Upper lobe of left lung (tissue), 6 donors: ENCODE results near the gene SMDT1. TPM values are rescaled to one million over a fixed set of nuclear protein-coding genes. Genes with fewer than 3 reads are reported as not detected.
"Not testable (repeated sequence)": the region's sequence is repeated elsewhere in the genome, so short reads cannot be mapped to it uniquely, and the experiment has no call there.

Experiments used
- ATAC-seq, 2 donors: fragments of 200-7000 bp; cut with Tn5 transposase; one replicate each; pipeline ENCODE4 v1.9.1; 2022; ENCODE audit warnings: mild to moderate bottlenecking in 2 of 2, moderate library complexity in 2 of 2; ENCODE audit not compliant: low FRiP score in 2 of 2
- DNase-seq, 2 donors: peaks; one replicate each; pipeline ENCODE4 v3.0.0-alpha.2; 2019 to 2020
- H3K27ac ChIP-seq, 4 donors: fragments of 200-600 bp; sonication (generic); one replicate each; pipeline ENCODE4 v1.5.1; 2016 to 2019
- H3K27me3 ChIP-seq, 4 donors: fragments of 200-600 bp; sonication (generic); one replicate each; pipeline ENCODE4 v1.5.1; 2017 to 2019
- H3K36me3 ChIP-seq, 4 donors: fragments of 200-600 bp; sonication (generic); one replicate each; pipeline ENCODE4 v1.5.1; 2016 to 2019
- H3K4me1 ChIP-seq, 4 donors: fragments of 200-600 bp; sonication (generic); one replicate each; pipeline ENCODE4 v1.5.1; 2018 to 2019
- H3K4me3 ChIP-seq, 4 donors: fragments of 200-600 bp; sonication (generic); one replicate each; pipeline ENCODE4 v1.5.1; 2017 to 2019; ENCODE audit warnings: mild to moderate bottlenecking in 2 of 4, moderate library complexity in 1 of 4
- H3K9me3 ChIP-seq, 4 donors: fragments of 200-600 bp; sonication (generic); one replicate each; pipeline ENCODE4 v1.5.1; 2018 to 2019
- CTCF ChIP-seq, 6 experiments: fragments of 450-650 bp in 4 of 6; fragments of 200-600 bp in 2 of 6; sonication (generic) in 2 of 6; IDR thresholded peaks; one replicate each; pipeline ENCODE4 v1.5.1; 2016 to 2019; ENCODE audit warnings: antibody characterized with exemption in 6 of 6
- EP300 ChIP-seq, 4 donors: sonication (generic); formaldehyde crosslinking; IDR thresholded peaks; one replicate each; pipeline ENCODE4 v1.5.1; 2017; ENCODE audit warnings: antibody characterized with exemption in 4 of 4, control low read depth in 2 of 4
- POLR2A ChIP-seq, 4 donors: fragments of 450-650 bp; IDR thresholded peaks; one replicate each; pipeline ENCODE4 v1.5.1; 2016 to 2017; ENCODE audit warnings: antibody characterized with exemption in 4 of 4, mild to moderate bottlenecking in 2 of 4
- POLR2AphosphoS5 ChIP-seq, 2 donors: sonication (generic); formaldehyde crosslinking; IDR thresholded peaks; one replicate each; pipeline ENCODE4 v1.5.1; 2017; ENCODE audit warnings: antibody characterized with exemption in 2 of 2
- WGBS, 2 donors: methylation state at CpG; one replicate each; pipeline ENCODE4 v1.1.5; 2017 to 2018; 5-methylcytosine and 5-hydroxymethylcytosine counted together
- total RNA-seq, 6 donors: library from RNA; depleted of rRNA in 4 of 6; stranded (reverse); fragments of >200 nt in 4 of 6; gene quantifications; one replicate each; pipeline versions ENCODE4 v1.1.0 to v1.2.1, GENCODE V29; 2016 to 2021
- donor health status: DM: no; HTN: no; CAD: no; lungs with moderate emphysema.
- donor health status: DM: no; HTN: yes; CAD: no; lungs with severe emphysema.

SMDT1 gene
- total RNA-seq, 6 donors from 2014 or later: 11.2 to 135 (median 27.2) TPM

GRCh38 chr22:42114721-42115120 lies 35.2 kb downstream of the SMDT1 start:
- no peak overlapping the region for H3K27ac ChIP-seq
- no peaks in the 10 kb centered on the region for H3K27me3 ChIP-seq
- DNase-seq (no peak), ATAC-seq (no peak)
- no peaks in the 10 kb centered on the region for H3K36me3 ChIP-seq
- H3K4me1 ChIP-seq: peaks cover 0 to 7% (median 2%) of the 10 kb centered on the region in 4 donors
- TF ChIP-seq POLR2A (IDR thresholded peaks at IDR 0.05): no peak
- TF ChIP-seq EP300 (IDR thresholded peaks at IDR 0.05): no peak
- TF ChIP-seq CTCF (IDR thresholded peaks at IDR 0.05): peak in 1 of 6 experiments; percentile 27
- no peak for TF ChIP-seq POLR2AphosphoS5 (IDR thresholded peaks at IDR 0.05)
- WGBS, 2 donors: 87 to 89% methylated on average over 7 of the region's 7 CpGs
- no peak overlapping the region for H3K4me3 ChIP-seq
- H3K9me3 ChIP-seq: peaks cover 0 to 17% (median 8%) of the 10 kb centered on the region in 4 donors

DNA sequence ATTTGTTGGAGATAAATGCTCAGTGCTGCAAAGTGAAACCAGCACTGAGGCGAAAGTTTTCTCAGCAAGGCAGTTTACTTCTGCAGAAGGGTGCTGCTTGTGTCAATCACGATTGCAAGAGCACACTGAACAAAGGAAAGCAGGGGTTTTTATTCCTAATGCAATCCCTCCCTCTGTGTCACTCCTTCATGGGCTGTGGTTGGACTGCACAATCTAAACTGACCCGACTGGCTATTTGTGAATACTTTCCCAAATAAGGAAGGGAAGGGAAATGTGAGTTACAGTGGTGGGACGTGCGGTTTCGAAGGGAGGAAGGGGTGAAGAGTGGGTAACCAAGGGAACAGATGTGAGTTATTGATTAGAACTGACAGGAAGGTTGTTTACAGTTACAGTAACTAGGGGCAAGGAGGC lies 35.9 kb downstream of the SMDT1 start:
- H3K27me3 ChIP-seq, H3K27ac ChIP-seq, H3K4me3 ChIP-seq, ATAC-seq, DNase-seq, H3K36me3 ChIP-seq: not testable (repeated sequence)
- Histone ChIP-seq H3K9me3 (peaks cover 0 to 17% (median 8%) of the 10 kb centered on the region in 4 donors), H3K4me1 (peaks cover 0 to 10% (median 7%) of the 10 kb centered on the region in 4 donors)
- 70 to 74% methylated on average over 6 of the region's 6 CpGs for WGBS, 2 donors

DNA sequence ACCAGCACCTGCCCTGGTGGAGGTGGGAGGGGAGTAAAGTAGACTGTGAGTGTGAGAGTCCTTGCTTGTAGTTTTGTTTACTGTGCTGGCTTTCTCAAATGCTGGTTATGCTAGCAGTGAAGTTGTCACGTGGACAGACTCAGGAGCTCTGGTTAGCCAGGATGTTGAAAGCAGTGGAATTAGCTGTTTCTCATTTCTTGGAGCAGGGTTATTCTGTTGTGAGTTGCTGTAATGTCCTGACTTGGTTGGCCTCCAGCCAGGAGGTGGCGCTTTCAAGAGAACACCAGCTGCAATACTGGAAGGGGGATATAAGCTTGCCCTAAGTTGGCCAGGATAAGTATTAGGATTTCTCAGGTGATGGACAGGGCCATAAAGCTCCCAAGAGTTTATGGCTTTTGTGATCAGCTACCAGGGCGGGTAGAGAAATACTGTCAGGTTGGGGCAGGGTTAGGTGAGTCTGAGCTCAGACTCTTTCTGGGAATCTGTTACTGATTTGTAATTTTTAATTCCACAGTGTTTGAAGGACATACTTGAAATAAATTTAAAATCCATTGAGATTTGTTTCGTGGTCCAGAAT lies 37.4 kb downstream of the SMDT1 start:
- peak in 1 of 2 donors; percentile 71 for DNase-seq
- peak in 1 of 2 donors; percentile 60 for ATAC-seq
- Histone ChIP-seq H3K27me3 (no peaks in the 10 kb centered on the region), H3K4me3 (no peak overlapping the region), H3K36me3 (no peaks in the 10 kb centered on the region), H3K4me1 (peaks cover 0 to 15% (median 7%) of the 10 kb centered on the region in 4 donors), H3K9me3 (peaks cover 0 to 17% (median 8%) of the 10 kb centered on the region in 4 donors), H3K27ac (no peak overlapping the region)
- no peak for TF ChIP-seq POLR2A (IDR thresholded peaks at IDR 0.05)
- no peak for TF ChIP-seq CTCF (IDR thresholded peaks at IDR 0.05)
- no peak for TF ChIP-seq EP300 (IDR thresholded peaks at IDR 0.05)
- no peak for TF ChIP-seq POLR2AphosphoS5 (IDR thresholded peaks at IDR 0.05)
- 63 to 78% methylated on average over 4 of the region's 4 CpGs for WGBS, 2 donors

DNA sequence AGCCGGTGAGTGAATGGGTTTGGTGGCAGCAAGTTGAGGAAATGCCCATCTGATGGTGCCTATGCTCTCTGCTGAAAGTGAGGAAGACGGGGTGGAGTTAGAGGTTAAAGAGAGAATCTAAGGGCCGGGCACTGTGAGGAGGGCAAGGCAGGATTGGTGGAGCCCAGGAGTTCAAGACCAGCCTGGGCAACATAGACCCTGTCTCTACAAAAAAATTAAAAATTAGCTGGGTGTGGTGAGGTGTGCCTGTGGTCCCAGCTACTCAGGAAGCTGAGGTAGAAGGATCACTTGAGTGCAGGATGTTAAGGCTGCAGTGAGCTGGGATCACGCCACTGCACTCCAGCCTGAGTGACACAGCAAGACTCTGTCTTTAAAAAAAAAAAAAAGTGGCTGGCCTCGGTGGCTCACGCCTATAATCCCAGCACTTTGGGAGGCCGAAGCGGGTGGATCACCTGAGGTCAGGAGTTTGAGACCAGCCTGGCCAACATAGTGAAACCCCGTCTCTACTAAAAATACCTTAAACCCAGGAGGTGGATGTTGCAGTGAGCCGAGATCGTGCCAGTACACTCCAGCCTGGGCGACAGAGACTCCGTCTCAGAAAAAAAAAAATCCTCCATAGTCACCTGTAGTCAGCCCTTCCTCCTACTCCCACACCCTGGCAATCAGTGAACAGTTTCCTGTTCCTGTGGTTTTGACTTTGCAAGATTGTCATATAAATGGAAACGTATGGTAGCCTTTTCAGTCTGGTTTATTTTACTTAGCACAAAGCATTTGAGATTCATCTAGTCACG lies 40.9 kb downstream of the SMDT1 start:
- H3K27me3 ChIP-seq, H3K4me3 ChIP-seq, H3K9me3 ChIP-seq, H3K36me3 ChIP-seq, ATAC-seq: not testable (repeated sequence)
- 39 to 59% methylated on average over 15 of the region's 15 CpGs for WGBS, 2 donors
- peaks cover 0 to 15% (median 7%) of the 10 kb centered on the region in 4 donors for H3K4me1 ChIP-seq
- DNase-seq: peak in 1 of 2 donors; percentile 65
- H3K27ac ChIP-seq: peak overlapping the region in 1 of 4 donors; percentile 2

DNA sequence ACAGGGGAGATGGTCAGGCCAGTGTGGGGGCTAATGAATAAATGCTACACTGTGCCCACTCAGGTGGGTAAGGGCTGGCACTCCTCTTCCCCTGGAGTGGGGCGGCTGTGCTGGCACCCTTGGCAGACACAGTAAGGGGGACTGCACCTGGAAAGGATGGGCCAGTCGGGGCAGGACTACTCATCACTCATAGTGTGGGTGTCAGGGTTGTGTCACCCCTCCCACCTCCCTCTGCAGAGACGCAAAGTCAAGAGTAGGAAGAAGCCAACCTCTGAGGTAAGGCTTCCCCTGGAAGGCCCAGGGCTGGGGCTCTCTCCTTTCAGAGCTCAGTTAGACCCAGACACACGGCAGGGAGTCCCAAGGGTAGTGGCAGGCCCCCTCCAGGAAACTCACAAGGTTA lies 44.0 kb downstream of the SMDT1 start:
- not testable (repeated sequence) for H3K4me1 ChIP-seq, H3K27ac ChIP-seq, H3K27me3 ChIP-seq, H3K36me3 ChIP-seq, DNase-seq, H3K4me3 ChIP-seq, ATAC-seq, H3K9me3 ChIP-seq
- WGBS, 2 donors: no CpG with 5 or more reads among the region's 4 CpGs

DNA sequence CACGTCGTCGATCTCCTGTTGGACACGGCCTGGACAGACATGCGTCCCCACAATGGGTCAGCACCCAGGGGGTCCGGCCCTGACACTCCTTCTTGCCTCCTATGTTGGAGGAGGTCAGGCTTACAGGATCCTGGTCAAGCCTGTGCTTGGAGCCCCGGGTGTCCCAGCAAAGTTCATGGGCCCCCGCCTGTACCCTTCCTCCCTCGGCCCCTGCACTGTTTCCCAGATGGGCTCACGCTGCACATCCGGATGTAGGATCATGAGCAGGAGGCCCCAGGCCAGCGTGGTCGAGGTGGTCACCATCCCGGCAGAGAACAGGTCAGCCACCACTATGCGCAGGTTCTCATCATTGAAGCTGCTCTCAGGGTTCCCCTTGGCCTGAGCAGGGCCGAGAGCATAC lies 48.1 kb downstream of the SMDT1 start:
- WGBS, 2 donors: 88 to 98% methylated on average over 7 to 13 of the region's 16 CpGs
- no peak overlapping the region for H3K4me3 ChIP-seq
- no peak overlapping the region for H3K27ac ChIP-seq
- H3K27me3 ChIP-seq: no peaks in the 10 kb centered on the region
- ATAC-seq: no peak
- DNase-seq: peak in 1 of 2 donors; percentile 55
- peaks cover 0 to 5% (median 2%) of the 10 kb centered on the region in 4 donors for H3K4me1 ChIP-seq
- no peaks in the 10 kb centered on the region for H3K36me3 ChIP-seq
- H3K9me3 ChIP-seq: no peaks in the 10 kb centered on the region
- TF ChIP-seq CTCF (IDR thresholded peaks at IDR 0.05) (no peak), EP300 (IDR thresholded peaks at IDR 0.05) (no peak), POLR2AphosphoS5 (IDR thresholded peaks at IDR 0.05) (no peak), POLR2A (IDR thresholded peaks at IDR 0.05) (no peak)

- 92 to 93% methylated on average over 11 to 13 of the region's 13 CpGs for WGBS, 2 donors
- not testable (repeated sequence) for DNase-seq, H3K27ac ChIP-seq, H3K4me3 ChIP-seq, ATAC-seq, H3K9me3 ChIP-seq, H3K36me3 ChIP-seq, H3K4me1 ChIP-seq, H3K27me3 ChIP-seq
These were observed 48.5 kb downstream of the SMDT1 start for GRCh38 chr22:42128007-42128406.

DNA sequence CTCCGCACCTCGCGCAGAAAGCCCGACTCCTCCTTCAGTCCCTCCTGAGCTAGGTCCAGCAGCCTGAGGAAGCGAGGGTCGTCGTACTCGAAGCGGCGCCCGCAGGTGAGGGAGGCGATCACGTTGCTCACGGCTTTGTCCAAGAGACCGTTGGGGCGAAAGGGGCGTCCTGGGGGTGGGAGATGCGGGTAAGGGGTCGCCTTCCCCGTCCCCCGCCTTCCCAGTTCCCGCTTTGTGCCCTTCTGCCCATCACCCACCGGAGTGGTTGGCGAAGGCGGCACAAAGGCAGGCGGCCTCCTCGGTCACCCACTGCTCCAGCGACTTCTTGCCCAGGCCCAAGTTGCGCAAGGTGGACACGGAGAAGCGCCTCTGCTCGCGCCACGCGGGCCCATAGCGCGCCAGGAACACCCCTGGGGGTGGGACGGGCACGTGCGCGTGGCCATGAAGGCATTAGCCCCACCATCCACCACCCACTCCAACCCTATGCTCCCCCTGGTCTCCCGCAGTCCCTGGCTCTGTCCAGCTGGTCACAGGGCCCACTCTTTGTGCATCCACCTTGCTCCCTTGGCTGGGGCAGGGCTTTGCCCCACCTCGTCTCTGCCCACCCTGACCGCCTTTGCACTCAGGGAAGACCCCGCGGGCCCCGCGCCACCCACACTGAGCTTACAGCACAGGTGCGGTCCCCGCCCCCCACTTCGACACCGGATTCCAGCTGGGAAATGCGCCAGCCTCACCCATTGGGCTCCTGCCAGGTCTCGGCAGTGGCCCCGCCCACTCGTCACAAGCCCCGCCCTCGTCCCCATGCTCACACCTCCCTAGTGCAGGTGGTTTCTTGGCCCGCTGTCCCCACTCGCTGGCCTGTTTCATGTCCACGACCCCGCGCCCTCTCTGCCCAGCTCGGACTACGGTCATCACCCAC lies 49.5 kb downstream of the SMDT1 start:
- 67 to 71% methylated on average over 60 to 64 of the region's 65 CpGs for WGBS, 2 donors
- not testable (repeated sequence) for H3K9me3 ChIP-seq, H3K27ac ChIP-seq, H3K27me3 ChIP-seq, H3K4me1 ChIP-seq, H3K36me3 ChIP-seq
- peak overlapping the region in 1 of 4 donors; percentile 22 for H3K4me3 ChIP-seq
- DNase-seq (peak in 1 of 2 donors; percentile 88), ATAC-seq (peak in 1 of 2 donors; percentile 21)
